AG04450 (cell line): Measurements from ENCODE around the gene FCN1. TPM values are rescaled to one million over a fixed set of nuclear protein-coding genes. Genes with fewer than 3 reads are reported as not detected.

ENCODE experiments used
- CTCF ChIA-PET: fragments of 300-600, 350-600 bp; formaldehyde crosslinking; extraction: SDS; loops from one replicate; lab custom pipeline; 2022; ENCODE audit warnings: antibody characterized with exemption, inconsistent platforms; lab: Charles Lee
- POLR2A ChIA-PET: fragments of 350-600 bp; formaldehyde crosslinking; extraction: SDS; loops from one replicate; lab custom pipeline; 2021; ENCODE audit warnings: antibody characterized with exemption, inconsistent platforms; lab: Yijun Ruan, JAX
- DNase-seq: peaks from one replicate; pipeline ENCODE4 v3.0.0-alpha.2; 2011; ENCODE audit warnings: low read depth, low spot score
- H3K27ac ChIP-seq: one replicate; pipeline ENCODE4 v1.5.1; 2012; ENCODE audit warnings: low read depth, low read length, control low read depth
- H3K27me3 ChIP-seq: one replicate; pipeline ENCODE4 v1.6.0; 2012; ENCODE audit warnings: low read length; ENCODE audit not compliant: control insufficient read depth, insufficient read depth
- H3K4me3 ChIP-seq: 2 replicates; pipeline ENCODE4 v1.5.1; 2011; ENCODE audit warnings: mild to moderate bottlenecking, low read depth, low read length, control low read depth
- H3K9me3 ChIP-seq: 2 replicates; pipeline ENCODE4 v1.5.1; 2012; ENCODE audit warnings: low read length; ENCODE audit not compliant: control insufficient read depth, insufficient read depth
- CTCF ChIP-seq: IDR thresholded peaks from 2 replicates; pipeline ENCODE4 v1.5.1; 2011; ENCODE audit warnings: low read depth, low read length, control low read depth, inconsistent platforms
- polyA plus RNA-seq: library from polyadenylated mRNA; depleted of rRNA; stranded (reverse); fragments of >200 nt; gene quantifications from 2 replicates; pipeline ENCODE4 v1.2.3, GENCODE V29; 2011

The FCN1 gene
- polyA plus RNA-seq, 1 experiment, result not detected

DNA sequence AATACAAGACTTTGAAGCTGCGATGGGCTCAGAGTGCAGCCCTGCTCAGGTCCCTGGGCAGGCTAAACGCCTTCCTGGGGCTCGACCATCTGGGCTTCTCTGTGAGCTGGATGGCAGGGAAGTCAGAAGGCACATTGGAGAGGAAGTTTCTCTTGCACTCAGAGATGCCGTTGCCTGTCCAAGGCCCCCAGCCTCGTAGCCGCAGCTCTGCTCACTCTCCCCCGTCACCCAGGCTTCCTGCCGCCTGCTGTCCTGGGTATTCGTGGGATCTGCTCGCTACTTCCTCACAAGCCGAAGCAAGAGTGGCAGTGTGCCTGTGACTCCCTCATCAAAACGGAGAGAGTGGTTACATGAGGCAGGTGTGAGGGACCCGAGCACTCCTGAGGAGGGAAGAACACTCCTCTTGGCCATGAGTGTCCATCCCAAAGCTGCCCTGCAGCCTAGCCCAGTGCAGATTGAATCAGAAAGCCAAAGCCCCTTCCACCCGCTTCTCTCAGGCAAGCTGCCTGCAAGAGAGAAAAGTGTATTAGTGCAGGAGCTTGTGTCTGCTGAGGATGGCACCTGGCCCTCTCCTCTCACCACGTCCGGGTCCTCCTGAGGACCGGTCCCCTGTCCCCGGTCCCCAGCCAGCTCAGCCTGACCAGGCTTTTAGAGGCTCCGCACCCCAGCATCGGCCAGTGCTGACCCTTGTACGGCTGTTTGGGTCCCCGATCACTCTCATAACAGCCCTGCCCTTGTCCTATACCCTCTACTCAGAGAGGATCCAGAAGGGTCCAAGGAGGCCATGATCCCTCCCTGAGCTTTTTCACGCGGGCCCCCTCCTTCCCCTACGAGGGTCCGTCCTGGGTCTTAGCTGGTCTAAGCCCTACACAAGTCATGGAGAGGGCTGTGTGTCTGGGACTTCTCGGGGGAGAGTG is 29.8 kb downstream of the FCN1 start:
- H3K9me3 ChIP-seq, result peaks cover 6% of the 10 kb centered on the region; the same call in 1 of the 2 replicates
- no peak overlapping the region for H3K4me3 ChIP-seq
- no peak for DNase-seq
- H3K27me3 ChIP-seq, result peaks cover 25% of the 10 kb centered on the region
- CTCF ChIA-PET, result no interaction called here
- no peak overlapping the region for H3K27ac ChIP-seq
- no peak for TF ChIP-seq CTCF
- POLR2A ChIA-PET, result no interaction called here

- H3K4me3 ChIP-seq, result no peak overlapping the region
- peaks cover 3% of the 10 kb centered on the region; the same call in 1 of the 2 replicates for H3K9me3 ChIP-seq
- H3K27me3 ChIP-seq, result peaks cover 28% of the 10 kb centered on the region
- CTCF ChIA-PET, result no interaction called here
- H3K27ac ChIP-seq, result no peak overlapping the region
- DNase-seq, result no peak
- POLR2A ChIA-PET, result no interaction called here
- TF ChIP-seq CTCF, result no peak
Measured at GRCh38 chr9:134887219-134887618, 30.5 kb downstream of the FCN1 start.

DNA sequence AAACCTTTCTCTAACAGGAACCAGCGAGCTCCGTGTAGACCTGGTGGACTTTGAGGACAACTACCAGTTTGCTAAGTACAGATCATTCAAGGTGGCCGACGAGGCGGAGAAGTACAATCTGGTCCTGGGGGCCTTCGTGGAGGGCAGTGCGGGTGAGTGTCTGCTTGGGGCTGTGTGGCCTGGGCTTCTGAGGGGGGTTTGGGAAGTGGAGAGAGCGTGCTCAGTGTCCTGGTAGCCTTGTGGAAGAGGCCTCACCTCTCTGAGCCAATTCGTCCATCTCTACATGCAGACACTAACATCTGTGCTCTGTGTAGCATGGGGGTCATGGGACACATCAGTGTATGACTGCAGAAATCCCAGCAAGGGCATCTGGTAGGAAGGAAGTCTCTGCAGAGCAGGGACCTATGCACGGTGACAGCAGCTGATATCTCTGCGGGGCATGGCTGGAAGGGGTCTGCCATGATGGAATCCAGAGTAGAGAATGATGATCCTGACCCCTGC is 31.2 kb downstream of the FCN1 start:
- Histone ChIP-seq H3K9me3 (no peaks in the 10 kb centered on the region; the same call in 1 of the 2 replicates), H3K4me3 (no peak overlapping the region), H3K27me3 (peaks cover 26% of the 10 kb centered on the region), H3K27ac (no peak overlapping the region)
- DNase-seq, result no peak
- ChIA-PET CTCF (no interaction called here), POLR2A (no interaction called here)
- TF ChIP-seq CTCF, result no peak

DNA sequence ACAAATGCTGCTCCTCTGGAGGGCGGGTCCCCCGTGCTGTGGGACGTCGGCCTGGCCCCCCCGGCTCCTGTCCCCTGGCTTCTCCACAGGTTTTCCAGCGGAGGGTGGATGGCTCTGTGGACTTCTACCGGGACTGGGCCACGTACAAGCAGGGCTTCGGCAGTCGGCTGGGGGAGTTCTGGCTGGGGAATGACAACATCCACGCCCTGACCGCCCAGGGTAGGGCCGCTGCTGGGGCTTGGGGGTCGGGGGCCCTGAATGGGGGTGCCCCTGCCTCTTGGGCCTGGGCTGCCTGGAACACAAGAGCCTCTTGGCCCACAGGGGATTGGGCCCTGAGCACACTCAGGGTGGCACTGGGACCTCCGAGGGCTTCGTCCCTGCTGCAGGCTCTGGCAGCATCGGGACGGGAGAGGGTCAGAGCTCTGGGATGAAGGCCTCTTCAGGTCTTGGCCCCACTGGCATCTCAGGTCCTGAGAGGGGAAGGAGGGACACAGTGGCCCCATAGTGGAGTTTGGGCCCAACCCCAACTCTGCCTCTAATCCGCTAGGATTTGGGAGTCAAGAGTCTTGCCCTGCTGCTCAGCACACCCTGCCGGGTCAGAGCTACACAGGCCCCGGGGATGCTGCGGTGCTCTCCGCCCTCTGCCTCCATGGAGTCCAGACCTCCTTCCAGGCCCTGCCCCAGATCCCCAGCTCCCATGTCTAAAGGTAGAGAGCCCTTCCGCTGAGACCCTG is 31.9 kb downstream of the FCN1 start:
- TF ChIP-seq CTCF, result no peak
- H3K9me3 ChIP-seq, result no peaks in the 10 kb centered on the region; the same call in 1 of the 2 replicates
- H3K27me3 ChIP-seq, result peaks cover 23% of the 10 kb centered on the region
- H3K4me3 ChIP-seq, result no peak overlapping the region
- ChIA-PET CTCF (no interaction called here), POLR2A (no interaction called here)
- no peak for DNase-seq
- H3K27ac ChIP-seq, result no peak overlapping the region
